GM12878 (cell line): Measurements from ENCODE around the gene AHCYL2. TPM values are rescaled to one million over a fixed set of nuclear protein-coding genes. Genes with fewer than 3 reads are reported as not detected.

Source experiments
- ATF7 ChIP-seq: fragments of 450-650 bp; IDR thresholded peaks from 2 replicates; pipeline ENCODE4 v1.6.1; 2016; ENCODE audit warnings: low read depth, mild to moderate bottlenecking
- BHLHE40 ChIP-seq, 2 experiments: fragments of 450-650 bp in 1 of 2; IDR thresholded peaks; 2 replicates each; pipeline ENCODE4 v1.6.1; 2011 to 2017; ENCODE audit warnings: low read depth in 2 of 2, borderline replicate concordance in 1 of 2, improper control_type of control experiment in 1 of 2, low read length in 1 of 2, mild to moderate bottlenecking in 1 of 2
- CBFB ChIP-seq: IDR thresholded peaks from 2 replicates; pipeline ENCODE4 v1.6.1; 2016; ENCODE audit warnings: antibody characterized with exemption, low read depth
- CREB1 ChIP-seq: IDR thresholded peaks from 2 replicates; pipeline ENCODE4 v1.6.1; 2012; ENCODE audit warnings: low read depth, mild to moderate bottlenecking, inconsistent platforms
- EGR1 ChIP-seq, 2 experiments: IDR thresholded peaks; 1 replicate in 1 of 2; 2 replicates in 1 of 2; pipeline ENCODE4 v1.6.1; 2011 to 2012; ENCODE audit warnings: low read depth in 2 of 2, low read length in 2 of 2, borderline replicate concordance in 1 of 2, mild to moderate bottlenecking in 1 of 2, moderate library complexity in 1 of 2
- ESRRA ChIP-seq: IDR thresholded peaks from 2 replicates; pipeline ENCODE4 v1.6.1; 2012; ENCODE audit warnings: mild to moderate bottlenecking, low read length, improper control_type of control experiment
- ETV6 ChIP-seq, 2 experiments: fragments of 450-650 bp in 1 of 2; IDR thresholded peaks in 1 of 2; conservative IDR thresholded peaks in 1 of 2; 2 replicates each; pipeline ENCODE4 v1.6.1; 2014; ENCODE audit warnings: antibody characterized with exemption in 1 of 2, borderline replicate concordance in 1 of 2, low read depth in 1 of 2, mild to moderate bottlenecking in 1 of 2, moderate library complexity in 1 of 2
- JUND ChIP-seq: IDR thresholded peaks from 2 replicates; pipeline ENCODE4 v1.6.1; 2012; ENCODE audit warnings: low read depth, mild to moderate bottlenecking, low read length, improper control_type of control experiment, moderate library complexity
- NFIC ChIP-seq: IDR thresholded peaks from 2 replicates; pipeline ENCODE4 v1.6.1; 2012; ENCODE audit warnings: low read depth, mild to moderate bottlenecking, inconsistent platforms, low read length, moderate library complexity
- NR2F1 ChIP-seq: fragments of 450-650 bp; conservative IDR thresholded peaks from 2 replicates; pipeline ENCODE4 v1.6.1; 2017; ENCODE audit warnings: mild to moderate bottlenecking
- PML ChIP-seq: IDR thresholded peaks from 2 replicates; pipeline ENCODE4 v1.6.1; 2012; ENCODE audit warnings: low read length, inconsistent platforms
- POU2F2 ChIP-seq: IDR thresholded peaks from 3 replicates; pipeline ENCODE4 v1.6.1; 2011; ENCODE audit warnings: low read depth, mild to moderate bottlenecking, low read length, borderline replicate concordance
- RAD51 ChIP-seq: fragments of 450-650 bp; IDR thresholded peaks from 2 replicates; pipeline ENCODE4 v1.6.1; 2016; ENCODE audit warnings: moderate library complexity, mild to moderate bottlenecking, inconsistent platforms
- RELA ChIP-seq: fragments of 450-650 bp; IDR thresholded peaks from 2 replicates; pipeline ENCODE4 v1.8.0; 2014; ENCODE audit warnings: borderline replicate concordance; ENCODE audit not compliant: partially characterized antibody
- RUNX3 ChIP-seq: IDR thresholded peaks from 2 replicates; pipeline ENCODE4 v1.6.1; 2012; ENCODE audit warnings: low read length, inconsistent platforms
- SUPT20H ChIP-seq: IDR thresholded peaks from 2 replicates; pipeline ENCODE4 v1.6.1; 2011; ENCODE audit warnings: low read depth, mild to moderate bottlenecking, low read length, moderate library complexity, borderline replicate concordance; ENCODE audit not compliant: control insufficient read depth
- SUZ12 ChIP-seq: fragments of 200-600 bp; sonication (generic); IDR thresholded peaks from one replicate; pipeline ENCODE4 v1.6.1; 2018; ENCODE audit warnings: antibody characterized with exemption, mild to moderate bottlenecking; ENCODE audit not compliant: unreplicated experiment
- TCF12 ChIP-seq: IDR thresholded peaks from 2 replicates; pipeline ENCODE4 v1.6.1; 2011; ENCODE audit warnings: low read depth, mild to moderate bottlenecking, low read length
- ZBED1 ChIP-seq: IDR thresholded peaks from 2 replicates; pipeline ENCODE4 v1.6.1; 2016; ENCODE audit warnings: borderline replicate concordance
- ZNF274 ChIP-seq: IDR thresholded peaks from one replicate; pipeline ENCODE4 v1.8.0; 2011; ENCODE audit not compliant: insufficient read length, insufficient read depth
- polyA plus RNA-seq, 11 experiments: library from polyadenylated mRNA; depleted of rRNA in 4 of 11; unstranded in 6 of 11; stranded (reverse) in 5 of 11; fragments of >200 nt; fragmentation: Nextera tagmentation in 4 of 11; fragmentation: Illumina TruSeq in 1 of 11; extraction: Ambion mirVana in 4 of 11; extraction: Trizol in 1 of 11; gene quantifications; 1 replicate in 1 of 11; 2 replicates in 10 of 11; pipeline versions ENCODE4 v1.2.1 to v1.2.3, GENCODE V29; 2011 to 2016; ENCODE audit warnings: inconsistent platforms in 2 of 11, missing spikeins in 2 of 11, low read depth in 1 of 11
- total RNA-seq, 4 experiments: library from RNA; depleted of rRNA in 3 of 4; stranded (reverse); fragments of >200 nt in 3 of 4; fragmentation: Illumina TruSeq in 1 of 4; extraction: Trizol in 1 of 4; gene quantifications; 2 replicates each; pipeline versions ENCODE4 v1.2.1 to v1.2.3, GENCODE V29; 2013 to 2021
- TF ChIP-seq, protein P1 (sequence below): IDR thresholded peaks from 2 replicates; pipeline ENCODE4 v1.6.1; 2012; ENCODE audit warnings: low read length, inconsistent platforms
- TF ChIP-seq, protein P2 (sequence below): IDR thresholded peaks from 2 replicates; pipeline ENCODE4 v1.6.1; 2012; ENCODE audit warnings: low read depth, low read length, improper control_type of control experiment
- TF ChIP-seq, protein P3 (sequence below): fragments of 450-650 bp; conservative IDR thresholded peaks from 2 replicates; pipeline ENCODE4 v1.6.1; 2017; ENCODE audit warnings: mild to moderate bottlenecking, moderate library complexity
- TF ChIP-seq, protein P4 (sequence below): IDR thresholded peaks from 2 replicates; pipeline ENCODE4 v1.6.1; 2012; ENCODE audit warnings: low read depth, low read length, improper control_type of control experiment
- TF ChIP-seq, protein P5 (sequence below): fragments of 450-650 bp; IDR thresholded peaks from 2 replicates; pipeline ENCODE4 v1.6.1; 2016; ENCODE audit warnings: mild to moderate bottlenecking

AHCYL2 gene
- total and polyA plus RNA-seq, 10 of the 15 experiments (the other 5 are each of a cell fraction or from before 2014, with no cell fraction given), result 1.7 to 29.1 (median 5.4) TPM

DNA sequence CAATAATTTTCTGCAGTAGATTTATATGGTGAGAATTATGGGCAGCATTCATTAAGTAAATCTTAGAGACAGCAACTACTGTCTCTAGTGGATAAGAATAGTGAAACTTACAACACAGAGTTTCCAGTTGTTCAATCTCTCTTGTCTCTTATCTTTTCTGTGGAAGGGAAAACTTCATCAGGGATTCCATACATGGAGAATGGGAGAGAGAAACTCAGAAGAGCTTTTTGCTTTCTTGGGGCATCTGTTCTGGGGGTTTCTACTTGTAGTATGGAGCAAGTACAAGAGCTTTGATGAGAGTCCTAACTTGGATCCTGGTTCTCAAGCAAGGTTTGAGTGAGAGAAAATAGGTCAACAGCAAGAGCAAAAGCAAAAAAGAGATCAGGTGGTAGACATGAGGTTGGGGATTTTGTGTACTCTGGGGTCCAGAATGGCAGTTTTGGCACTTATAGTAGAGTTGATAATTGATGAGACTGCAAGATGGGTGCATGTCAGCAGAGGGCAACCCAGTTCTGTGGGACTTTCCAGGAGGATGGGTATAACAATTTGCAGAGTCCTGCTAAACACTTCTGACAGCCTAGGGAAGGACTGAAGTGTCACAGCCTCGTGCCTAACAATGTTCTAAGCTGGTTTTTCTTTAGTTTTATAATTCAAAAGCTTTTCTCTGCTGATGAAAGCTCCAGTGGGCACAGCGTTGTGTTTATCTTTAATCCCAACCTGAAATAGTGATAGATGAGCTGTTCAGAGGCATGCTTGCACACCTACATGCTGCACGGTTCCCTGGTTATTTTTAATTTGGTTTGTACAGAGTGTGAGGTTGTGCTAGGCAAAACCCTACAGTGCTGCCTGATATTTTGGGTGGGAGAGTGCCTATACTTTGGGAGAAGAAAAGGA lies 177.4 kb downstream of the AHCYL2 start (continued):
- TF ChIP-seq EGR1 (IDR thresholded peaks at IDR 0.05; ENCODE audit: borderline replicate concordance in 1 of 2, low read depth in 2 of 2, low read length in 2 of 2) (no peak), NR2F1 (peak; percentile 64), ZBED1 (no peak), PML (no peak), SUZ12 (no peak), JUND (no peak), BHLHE40 (IDR thresholded peaks at IDR 0.05; ENCODE audit: borderline replicate concordance in 1 of 2, low read depth in 2 of 2, low read length in 1 of 2) (0 out of 4 replicates have a peak, but pooled peaks of 1 of the 2 experiments have one; percentile 11), TCF12 (no peak), CBFB (no peak), RAD51 (0 out of 2 replicates have a peak, but pooled peaks have one; percentile 40), ESRRA (no peak), POU2F2 (no peak), RUNX3 (no peak), RELA (peak; percentile 49), NFIC (no peak), ATF7 (0 out of 2 replicates have a peak, but pooled peaks have one; percentile 17), ZNF274 (no peak), ETV6 (conservative IDR thresholded peaks at IDR 0.05 in 1 of 2, IDR thresholded peaks at IDR 0.05 in 1 of 2; ENCODE audit: borderline replicate concordance in 1 of 2, low read depth in 1 of 2) (no peak), SUPT20H (no peak), CREB1 (no peak)
- TF ChIP-seq, protein P1, sequence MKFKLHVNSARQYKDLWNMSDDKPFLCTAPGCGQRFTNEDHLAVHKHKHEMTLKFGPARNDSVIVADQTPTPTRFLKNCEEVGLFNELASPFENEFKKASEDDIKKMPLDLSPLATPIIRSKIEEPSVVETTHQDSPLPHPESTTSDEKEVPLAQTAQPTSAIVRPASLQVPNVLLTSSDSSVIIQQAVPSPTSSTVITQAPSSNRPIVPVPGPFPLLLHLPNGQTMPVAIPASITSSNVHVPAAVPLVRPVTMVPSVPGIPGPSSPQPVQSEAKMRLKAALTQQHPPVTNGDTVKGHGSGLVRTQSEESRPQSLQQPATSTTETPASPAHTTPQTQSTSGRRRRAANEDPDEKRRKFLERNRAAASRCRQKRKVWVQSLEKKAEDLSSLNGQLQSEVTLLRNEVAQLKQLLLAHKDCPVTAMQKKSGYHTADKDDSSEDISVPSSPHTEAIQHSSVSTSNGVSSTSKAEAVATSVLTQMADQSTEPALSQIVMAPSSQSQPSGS, result no peak
- TF ChIP-seq, protein P2, sequence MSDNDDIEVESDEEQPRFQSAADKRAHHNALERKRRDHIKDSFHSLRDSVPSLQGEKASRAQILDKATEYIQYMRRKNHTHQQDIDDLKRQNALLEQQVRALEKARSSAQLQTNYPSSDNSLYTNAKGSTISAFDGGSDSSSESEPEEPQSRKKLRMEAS, result peak; percentile 25; the same call in 1 of the 2 replicates
- TF ChIP-seq, protein P3, sequence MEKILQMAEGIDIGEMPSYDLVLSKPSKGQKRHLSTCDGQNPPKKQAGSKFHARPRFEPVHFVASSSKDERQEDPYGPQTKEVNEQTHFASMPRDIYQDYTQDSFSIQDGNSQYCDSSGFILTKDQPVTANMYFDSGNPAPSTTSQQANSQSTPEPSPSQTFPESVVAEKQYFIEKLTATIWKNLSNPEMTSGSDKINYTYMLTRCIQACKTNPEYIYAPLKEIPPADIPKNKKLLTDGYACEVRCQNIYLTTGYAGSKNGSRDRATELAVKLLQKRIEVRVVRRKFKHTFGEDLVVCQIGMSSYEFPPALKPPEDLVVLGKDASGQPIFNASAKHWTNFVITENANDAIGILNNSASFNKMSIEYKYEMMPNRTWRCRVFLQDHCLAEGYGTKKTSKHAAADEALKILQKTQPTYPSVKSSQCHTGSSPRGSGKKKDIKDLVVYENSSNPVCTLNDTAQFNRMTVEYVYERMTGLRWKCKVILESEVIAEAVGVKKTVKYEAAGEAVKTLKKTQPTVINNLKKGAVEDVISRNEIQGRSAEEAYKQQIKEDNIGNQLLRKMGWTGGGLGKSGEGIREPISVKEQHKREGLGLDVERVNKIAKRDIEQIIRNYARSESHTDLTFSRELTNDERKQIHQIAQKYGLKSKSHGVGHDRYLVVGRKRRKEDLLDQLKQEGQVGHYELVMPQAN, result no peak
- TF ChIP-seq, protein P4, sequence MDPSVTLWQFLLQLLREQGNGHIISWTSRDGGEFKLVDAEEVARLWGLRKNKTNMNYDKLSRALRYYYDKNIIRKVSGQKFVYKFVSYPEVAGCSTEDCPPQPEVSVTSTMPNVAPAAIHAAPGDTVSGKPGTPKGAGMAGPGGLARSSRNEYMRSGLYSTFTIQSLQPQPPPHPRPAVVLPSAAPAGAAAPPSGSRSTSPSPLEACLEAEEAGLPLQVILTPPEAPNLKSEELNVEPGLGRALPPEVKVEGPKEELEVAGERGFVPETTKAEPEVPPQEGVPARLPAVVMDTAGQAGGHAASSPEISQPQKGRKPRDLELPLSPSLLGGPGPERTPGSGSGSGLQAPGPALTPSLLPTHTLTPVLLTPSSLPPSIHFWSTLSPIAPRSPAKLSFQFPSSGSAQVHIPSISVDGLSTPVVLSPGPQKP, result no peak
- TF ChIP-seq, protein P5, sequence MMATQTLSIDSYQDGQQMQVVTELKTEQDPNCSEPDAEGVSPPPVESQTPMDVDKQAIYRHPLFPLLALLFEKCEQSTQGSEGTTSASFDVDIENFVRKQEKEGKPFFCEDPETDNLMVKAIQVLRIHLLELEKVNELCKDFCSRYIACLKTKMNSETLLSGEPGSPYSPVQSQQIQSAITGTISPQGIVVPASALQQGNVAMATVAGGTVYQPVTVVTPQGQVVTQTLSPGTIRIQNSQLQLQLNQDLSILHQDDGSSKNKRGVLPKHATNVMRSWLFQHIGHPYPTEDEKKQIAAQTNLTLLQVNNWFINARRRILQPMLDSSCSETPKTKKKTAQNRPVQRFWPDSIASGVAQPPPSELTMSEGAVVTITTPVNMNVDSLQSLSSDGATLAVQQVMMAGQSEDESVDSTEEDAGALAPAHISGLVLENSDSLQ, result peak; percentile 71
